ENCODE results near the gene SMARCD3. TPM values are rescaled to one million over a fixed set of nuclear protein-coding genes. Genes with fewer than 3 reads are reported as not detected.

The SMARCD3 gene
- total RNA-seq, 1 experiment from 2014 or later, result 27.8 TPM

GRCh38 chr7:151192002-151192539, 56.4 kb downstream of the SMARCD3 start:
- H3K36me3 ChIP-seq (ENCODE audit: control insufficient read depth, insufficient read depth, low read length), result no peaks in the 10 kb centered on the region
- no TSS peak for BruUV-seq (replicated peaks)
- H3K27ac ChIP-seq (ENCODE audit: low read length), result no peak overlapping the region
- TF ChIP-seq TCF7L2 (IDR thresholded peaks at IDR 0.05; ENCODE audit: low read depth, low read length) (no peak), SIN3A (IDR thresholded peaks at IDR 0.05; ENCODE audit: borderline replicate concordance, insufficient read depth, low read depth, low read length) (no peak), REST (IDR thresholded peaks at IDR 0.05; ENCODE audit: insufficient read depth in 1 of 2, low read depth in 2 of 2, low read length in 1 of 2) (no peak), POLR2AphosphoS5 (IDR thresholded peaks at IDR 0.05; ENCODE audit: low read depth, low read length) (no peak)
- no peaks in the 10 kb centered on the region for H3K9me3 ChIP-seq (ENCODE audit: control insufficient read depth, insufficient read depth, low read depth, low read length)
- in situ Hi-C loops (cut with HindIII; ENCODE audit: low pct_unique_long_range_greater_than_20kb, low sequenced_read_pairs) (no loop called here), intact Hi-C loops (cut with micrococcal nuclease; ENCODE audit: unreplicated experiment) (no loop called here)
- DNase-seq (ENCODE audit: low read depth, low spot score) (no peak), ATAC-seq (no peak)
- CTCF ChIA-PET, result no interaction called here
- no peaks in the 10 kb centered on the region for H3K4me1 ChIP-seq (ENCODE audit: control insufficient read depth, insufficient read depth, low read length)
- peaks cover 5% of the 10 kb centered on the region for H3K27me3 ChIP-seq (ENCODE audit: control insufficient read depth, insufficient read depth, low read length)
- H3K4me3 ChIP-seq (ENCODE audit: low read depth in 2 of 2, low read length in 2 of 2), result no peak overlapping the region
- POLR2A ChIA-PET, result no interaction called here

GRCh38 chr7:151191544-151191943, 57.0 kb downstream of the SMARCD3 start:
- TF ChIP-seq REST (IDR thresholded peaks at IDR 0.05; ENCODE audit: insufficient read depth in 1 of 2, low read depth in 2 of 2, low read length in 1 of 2) (no peak), TCF7L2 (IDR thresholded peaks at IDR 0.05; ENCODE audit: low read depth, low read length) (no peak), SIN3A (IDR thresholded peaks at IDR 0.05; ENCODE audit: borderline replicate concordance, insufficient read depth, low read depth, low read length) (no peak), POLR2AphosphoS5 (IDR thresholded peaks at IDR 0.05; ENCODE audit: low read depth, low read length) (no peak), CTCF (IDR thresholded peaks at IDR 0.05) (no peak)
- CTCF ChIA-PET, result no interaction called here
- POLR2A ChIA-PET, result no interaction called here
- H3K27ac ChIP-seq (ENCODE audit: low read length), result no peak overlapping the region
- DNase-seq (ENCODE audit: low read depth, low spot score), result no peak
- no peaks in the 10 kb centered on the region for H3K9me3 ChIP-seq (ENCODE audit: control insufficient read depth, insufficient read depth, low read depth, low read length)
- H3K27me3 ChIP-seq (ENCODE audit: control insufficient read depth, insufficient read depth, low read length), result peaks cover 5% of the 10 kb centered on the region
- in situ Hi-C loops (cut with HindIII; ENCODE audit: low pct_unique_long_range_greater_than_20kb, low sequenced_read_pairs) (no loop called here), intact Hi-C loops (cut with micrococcal nuclease; ENCODE audit: unreplicated experiment) (no loop called here)
- BruUV-seq (replicated peaks), result no TSS peak
- no peaks in the 10 kb centered on the region for H3K36me3 ChIP-seq (ENCODE audit: control insufficient read depth, insufficient read depth, low read length)
- no peak for ATAC-seq
- H3K4me1 ChIP-seq (ENCODE audit: control insufficient read depth, insufficient read depth, low read length), result no peaks in the 10 kb centered on the region
- H3K4me3 ChIP-seq (ENCODE audit: low read depth in 2 of 2, low read length in 2 of 2), result no peak overlapping the region

Data from Panc1 (cell line).